Measurements from ENCODE around the gene GLCE.
A peak's percentile ranks its signal among the peaks of the same experiment; 100 is the strongest.

GLCE gene

DNA sequence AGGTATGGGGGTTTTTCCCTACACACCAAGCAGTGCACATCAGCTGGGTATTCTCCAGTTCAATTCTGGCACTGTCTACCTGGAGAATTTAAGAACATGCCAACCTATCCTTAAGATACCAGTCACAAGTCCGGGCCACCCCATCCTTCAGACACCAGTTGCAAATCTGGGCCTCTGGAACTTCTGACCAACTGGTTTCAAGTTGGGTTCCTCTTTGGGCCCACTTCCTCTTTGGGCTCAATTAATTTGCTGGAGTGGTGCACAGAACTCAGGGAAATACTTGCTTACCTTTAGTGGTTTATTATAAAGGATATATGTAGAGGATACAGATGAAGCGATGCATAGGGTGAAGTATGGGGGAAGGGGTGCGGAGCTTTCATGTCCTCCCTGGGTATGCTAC lies 25.3 kb downstream of the GLCE start:
- peak in 6 of 42 donors; percentile 8 to 38 (median 16) for DNase-seq
- intact Hi-C loops (cut with DNase I), result no loop called here

DNA sequence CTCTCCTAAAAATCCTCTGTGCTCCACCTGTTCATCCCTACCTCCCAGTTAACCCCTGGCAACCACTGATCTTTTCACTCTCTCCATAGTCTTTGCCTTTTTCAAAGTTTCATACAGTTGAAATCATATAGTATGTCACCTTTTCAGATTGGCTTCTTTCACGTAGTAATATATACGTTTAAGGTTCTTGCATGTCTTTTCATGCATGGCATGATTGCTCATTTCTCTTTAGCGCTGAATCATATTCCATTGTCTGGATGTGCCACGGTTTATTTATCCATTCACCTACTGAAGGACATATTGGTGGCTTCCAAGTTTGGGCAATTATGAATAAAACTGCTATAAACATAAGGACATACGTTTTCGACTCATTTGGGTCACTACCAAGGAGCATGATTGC lies 28.7 kb downstream of the GLCE start:
- no peak for DNase-seq
- intact Hi-C loops (cut with DNase I), result no loop called here

- intact Hi-C loops (cut with DNase I), result no loop called here
- no peak for DNase-seq
These were observed 29.7 kb downstream of the GLCE start for GRCh38 chr15:69190091-69190490.

- intact Hi-C loops (cut with DNase I), result no loop called here
These were observed 30.1 kb downstream of the GLCE start for GRCh38 chr15:69190504-69190903.

GRCh38 chr15:69194025-69194827 lies 33.8 kb downstream of the GLCE start:
- intact Hi-C loops (cut with DNase I), result no loop called here
- no peak for DNase-seq

More at GRCh38 chr15:69190504-69190903, 30.1 kb downstream of the GLCE start:
- no peak for DNase-seq

DNA sequence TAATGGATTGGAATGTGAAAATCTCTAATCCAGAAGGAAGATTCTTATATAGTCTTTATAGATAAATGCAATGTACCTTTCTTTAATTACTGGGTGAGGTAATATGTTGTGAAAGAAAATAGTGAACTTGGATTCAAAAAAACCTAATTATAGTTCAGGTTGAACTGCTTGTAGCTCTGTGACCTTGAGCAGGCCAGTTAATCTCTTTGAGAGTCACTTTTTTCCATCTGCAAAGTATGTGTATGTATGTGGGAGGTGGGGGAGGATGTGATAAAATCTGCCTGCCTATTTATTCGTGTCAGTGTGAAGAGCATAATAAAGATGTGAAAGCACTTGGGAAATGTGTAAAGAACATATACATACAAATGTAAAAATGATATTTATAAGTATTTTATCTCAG lies 34.4 kb downstream of the GLCE start:
- DNase-seq, result peak in 1 of 42 donors; percentile 19
- intact Hi-C loops (cut with DNase I), result no loop called here

GRCh38 chr15:69200832-69201745 lies 40.7 kb downstream of the GLCE start:
- peak in 1 of 42 donors; percentile 3 for DNase-seq
- intact Hi-C loops (cut with DNase I), result no loop called here

DNA sequence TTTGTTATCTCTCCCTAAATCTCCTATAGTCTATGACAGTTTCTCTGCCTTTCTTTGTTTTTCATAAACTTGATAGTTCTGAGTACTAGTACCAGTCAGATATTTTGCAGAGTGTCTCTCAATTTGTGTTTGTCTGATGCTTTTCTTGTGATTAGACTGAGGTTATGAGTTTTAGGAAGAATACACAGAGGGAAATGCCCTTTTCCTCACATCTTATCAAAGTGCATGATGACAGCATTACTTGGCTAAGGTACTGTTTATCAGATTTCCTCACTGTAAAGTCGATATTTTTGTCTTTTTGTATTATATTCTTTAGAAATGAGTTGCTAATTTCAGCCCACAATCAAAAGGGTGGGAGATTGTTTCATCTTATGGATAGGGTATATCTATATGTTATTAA lies 45.6 kb downstream of the GLCE start:
- DNase-seq, result no peak
- intact Hi-C loops (cut with DNase I), result no loop called here

DNA sequence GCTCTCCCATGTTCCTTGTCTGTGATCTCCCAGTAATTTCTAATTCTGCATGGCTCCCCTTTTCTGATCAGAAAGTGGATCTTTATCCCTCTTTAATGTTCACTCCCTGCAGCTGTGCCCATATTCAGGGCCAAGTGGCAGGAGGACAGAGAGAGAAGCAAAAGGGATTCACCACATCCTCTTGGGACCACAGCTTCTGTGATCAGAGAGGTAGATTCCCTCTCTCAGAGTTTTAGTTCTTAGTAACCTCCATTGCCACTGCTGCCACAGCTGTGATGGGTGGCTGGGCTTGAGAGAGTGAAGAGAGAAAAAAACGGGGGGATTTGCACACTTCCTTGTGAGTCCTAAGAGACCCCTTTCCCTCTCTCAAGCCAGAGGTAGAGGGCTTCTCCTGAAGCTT lies 49.2 kb downstream of the GLCE start:
- intact Hi-C loops (cut with DNase I), result no loop called here
- no peak for DNase-seq

- intact Hi-C loops (cut with DNase I), result no loop called here
- no peak for DNase-seq
These were observed 50.1 kb downstream of the GLCE start for GRCh38 chr15:69210574-69210973.

GRCh38 chr15:69213786-69214185 lies 53.4 kb downstream of the GLCE start:
- intact Hi-C loops (cut with DNase I), result no loop called here
- DNase-seq, result no peak

DNA sequence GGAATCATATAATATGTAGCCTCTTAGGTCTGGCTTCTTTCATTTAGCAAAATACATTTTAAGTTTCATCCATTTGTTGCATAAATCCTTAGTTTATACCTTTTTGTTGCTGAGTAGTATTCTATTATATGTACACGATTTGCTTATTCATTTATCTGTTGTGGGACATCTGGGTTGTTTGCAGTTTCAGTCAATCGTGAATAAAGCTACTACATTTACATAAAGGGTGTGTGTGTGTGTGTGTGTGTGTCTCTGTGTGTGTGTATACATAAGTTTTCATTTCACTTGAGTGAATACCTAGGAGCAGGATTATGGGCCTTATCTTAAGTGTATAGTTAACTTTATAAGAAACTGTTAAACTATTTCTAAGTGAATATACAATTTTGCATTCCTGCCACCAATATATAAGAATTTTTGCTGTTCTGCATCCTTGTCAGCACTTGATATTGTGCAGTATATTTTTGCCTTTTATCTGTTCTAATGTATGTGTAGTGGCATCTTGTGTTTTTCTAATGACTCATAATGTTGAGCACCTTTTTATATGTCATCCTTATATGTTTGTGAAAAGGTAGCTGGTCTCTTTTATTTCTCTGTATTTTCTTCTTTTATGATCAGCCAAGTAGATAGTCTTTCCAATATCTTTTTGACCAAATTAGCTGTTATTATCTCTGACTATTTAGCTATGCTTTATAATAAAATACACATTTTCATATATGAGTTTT lies 55.0 kb downstream of the GLCE start:
- intact Hi-C loops (cut with DNase I), result no loop called here
- no peak for DNase-seq

GRCh38 chr15:69217381-69217780 lies 56.9 kb downstream of the GLCE start:
- no peak for DNase-seq
- intact Hi-C loops (cut with DNase I), result no loop called here

GRCh38 chr15:69219690-69220089 lies 59.3 kb downstream of the GLCE start:
- DNase-seq, result no peak
- intact Hi-C loops (cut with DNase I), result loop anchor here (10.0 kb wide), 1 partner anchor 155 kb away; no protein-coding TSS in a partner anchor

GRCh38 chr15:69222002-69222474 lies 61.6 kb downstream of the GLCE start:
- intact Hi-C loops (cut with DNase I), result loop anchor here (10.0 kb wide), 1 partner anchor 157 kb away; no protein-coding TSS in a partner anchor
- no peak for DNase-seq

- DNase-seq, result no peak
- intact Hi-C loops (cut with DNase I), result loop anchor here (10.0 kb wide), 1 partner anchor 158 kb away; no protein-coding TSS in a partner anchor
These were observed 62.8 kb downstream of the GLCE start for GRCh38 chr15:69223083-69223813.

GRCh38 chr15:69224383-69224782 lies 63.9 kb downstream of the GLCE start:
- no peak for DNase-seq
- intact Hi-C loops (cut with DNase I), result loop anchor here (10.0 kb wide), 1 partner anchor 160 kb away; no protein-coding TSS in a partner anchor

DNA sequence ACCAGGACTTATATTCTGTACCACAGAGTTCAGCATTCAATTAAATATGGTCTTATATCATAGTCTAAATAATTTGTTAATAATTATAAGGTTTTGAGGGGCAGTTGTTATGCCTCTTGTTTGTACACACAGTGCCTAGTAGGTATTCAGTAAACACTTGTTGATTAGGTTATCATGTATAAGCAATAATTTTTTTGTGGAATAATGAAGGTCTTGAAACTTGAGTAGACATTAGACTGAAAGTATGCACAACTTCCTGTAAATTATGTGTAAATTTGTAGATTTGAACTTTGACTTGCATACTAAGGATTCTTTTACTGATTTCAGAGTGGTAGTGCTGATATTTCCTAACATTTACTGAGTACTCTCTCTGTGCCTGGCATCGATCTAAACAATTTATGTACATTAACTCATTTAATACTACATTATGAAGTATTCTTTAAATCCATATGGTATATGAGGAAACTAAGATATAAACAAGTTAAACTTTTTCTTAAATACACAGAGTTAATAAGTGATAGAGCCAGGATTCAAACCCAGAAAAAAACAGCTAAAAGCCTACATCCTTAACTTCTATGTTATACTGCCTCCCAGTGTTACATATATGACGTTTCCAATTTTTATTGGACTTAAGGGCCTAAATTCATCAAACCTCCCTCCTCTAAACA lies 65.1 kb downstream of the GLCE start:
- intact Hi-C loops (cut with DNase I), result loop anchor here (10.0 kb wide), 1 partner anchor 161 kb away; no protein-coding TSS in a partner anchor

More for the DNA sequence above, 65.1 kb downstream of the GLCE start:
- no peak for DNase-seq

All from head of caudate nucleus (tissue), 42 donors.